Measurements from ENCODE around the gene C9orf153. TPM values are rescaled to one million over a fixed set of nuclear protein-coding genes. Genes with fewer than 3 reads are reported as not detected.

Gene C9orf153
- total and polyA plus RNA-seq, 2 of the 13 experiments (the other 11 are each of a cell fraction or from before 2014, with no cell fraction given), result 0.17 to 0.44 TPM

GRCh38 chr9:86281593-86282076 is 22.2 kb upstream of the C9orf153 start (continued):
- no peak for TF ChIP-seq LRRFIP1 (CRISPR knock-in tag; conservative IDR thresholded peaks at IDR 0.05)
- no peak for TF ChIP-seq TCF7L2 (IDR thresholded peaks at IDR 0.05; ENCODE audit: low read depth, low read length)
- TF ChIP-seq ZBTB10 (CRISPR knock-in tag; IDR thresholded peaks at IDR 0.05; ENCODE audit: borderline replicate concordance), result peak; percentile 15; the same call in 1 of the 2 replicates
- TF ChIP-seq ATF7-NPFF (CRISPR knock-in tag; IDR thresholded peaks at IDR 0.05; ENCODE audit: low read depth), result no peak
- peak; percentile 81 for TF ChIP-seq ASH2L (IDR thresholded peaks at IDR 0.05; ENCODE audit: insufficient read length, low read depth, low read length)
- no peak for TF ChIP-seq ZNF207 (IDR thresholded peaks at IDR 0.05; ENCODE audit: borderline replicate concordance)
- no peak for TF ChIP-seq PHF5A (CRISPR knock-in tag; IDR thresholded peaks at IDR 0.05; ENCODE audit: low read depth, unreplicated experiment)
- no peak for TF ChIP-seq TCF12 (IDR thresholded peaks at IDR 0.05)
- TF ChIP-seq TCF12 (CRISPR knock-in tag; IDR thresholded peaks at IDR 0.05), result no peak; the same call in 1 of the 2 replicates
- peak; percentile 98 for TF ChIP-seq RXRB (CRISPR knock-in tag; IDR thresholded peaks at IDR 0.05; ENCODE audit: borderline replicate concordance)
- no peak for TF ChIP-seq KDM3A (CRISPR knock-in tag; IDR thresholded peaks at IDR 0.05; ENCODE audit: low read depth)
- no peak; the same call in 1 of the 2 replicates for TF ChIP-seq RXRA (CRISPR knock-in tag; IDR thresholded peaks at IDR 0.05)
- TF ChIP-seq DRAP1 (CRISPR knock-in tag; IDR thresholded peaks at IDR 0.05), result no peak
- TF ChIP-seq ZNF691 (CRISPR knock-in tag; IDR thresholded peaks at IDR 0.05; ENCODE audit: borderline replicate concordance, low read depth), result no peak; the same call in 1 of the 2 replicates
- TF ChIP-seq TMF1 (CRISPR knock-in tag; IDR thresholded peaks at IDR 0.05; ENCODE audit: low read depth), result no peak
- TF ChIP-seq PPARG (CRISPR knock-in tag; conservative IDR thresholded peaks at IDR 0.05), result peak; percentile 95
- peak; percentile 53; the same call in 1 of the 2 replicates for TF ChIP-seq THRA (CRISPR knock-in tag; IDR thresholded peaks at IDR 0.05; ENCODE audit: borderline replicate concordance)
- TF ChIP-seq ZKSCAN1 (IDR thresholded peaks at IDR 0.05; ENCODE audit: low read length), result no peak
- TF ChIP-seq FOXK2 (IDR thresholded peaks at IDR 0.05), result no peak
- TF ChIP-seq NCOA5 (CRISPR knock-in tag; IDR thresholded peaks at IDR 0.05), result no peak
- TF ChIP-seq ZNF564 (CRISPR knock-in tag; IDR thresholded peaks at IDR 0.05), result peak; percentile 35; the same call in 1 of the 2 replicates
- peak; percentile 13; the same call in 1 of the 2 replicates for TF ChIP-seq TFDP1 (CRISPR knock-in tag; IDR thresholded peaks at IDR 0.05; ENCODE audit: borderline replicate concordance)
